ENCODE data around the gene NR1D2.

NR1D2 gene

GRCh38 chr3:23932571-23932970 is 12.5 kb upstream of the NR1D2 start:
- DNase-seq, result no peak

- no peak for DNase-seq
These were observed 10.8 kb upstream of the NR1D2 start for GRCh38 chr3:23934253-23934652.

DNA sequence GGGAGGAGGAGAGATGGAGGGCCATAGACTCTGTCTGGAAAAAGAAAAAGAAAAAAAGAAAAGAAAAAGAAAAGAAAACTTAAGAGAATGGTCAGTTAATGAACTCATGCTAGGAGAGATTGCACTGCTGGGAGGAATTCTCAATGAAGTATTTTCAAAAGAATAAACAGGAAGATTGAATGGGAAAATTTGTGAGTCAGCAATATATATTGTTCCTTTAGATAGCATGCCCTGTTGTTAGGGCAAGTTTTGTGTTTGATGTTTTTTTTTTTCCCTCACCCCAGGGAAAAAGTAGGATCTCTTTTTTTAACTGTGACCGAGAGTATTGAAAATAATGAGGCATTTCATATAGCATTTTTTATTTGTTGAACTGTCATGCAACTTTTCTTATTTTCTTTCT is 7.8 kb upstream of the NR1D2 start:
- no peak for DNase-seq

GRCh38 chr3:23938688-23939087 is 6.4 kb upstream of the NR1D2 start:
- DNase-seq, result no peak

- DNase-seq, result no peak
These were observed 4.3 kb upstream of the NR1D2 start for GRCh38 chr3:23940775-23941174.

DNA sequence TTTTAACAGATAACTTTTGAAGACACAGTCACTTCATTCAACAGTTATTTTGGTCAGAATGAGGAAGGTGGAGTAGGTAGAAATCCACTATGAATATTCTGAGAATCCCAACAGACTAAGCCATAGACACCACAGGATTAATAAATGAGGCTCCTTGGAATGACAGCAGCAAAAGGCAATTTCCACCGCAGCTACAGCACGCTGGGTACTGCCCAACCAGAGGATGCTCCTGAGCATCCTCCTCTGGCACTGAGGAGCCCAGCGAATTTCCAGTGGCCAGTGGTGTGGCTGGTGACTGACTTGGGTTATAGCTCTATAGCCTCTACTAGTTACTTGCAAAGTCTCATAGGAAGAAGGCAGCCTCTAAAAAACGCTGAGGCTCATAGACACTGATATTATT is 3.6 kb upstream of the NR1D2 start:
- no peak for DNase-seq

- no peak for DNase-seq
These were observed 2.5 kb upstream of the NR1D2 start for GRCh38 chr3:23942546-23942945.

DNA sequence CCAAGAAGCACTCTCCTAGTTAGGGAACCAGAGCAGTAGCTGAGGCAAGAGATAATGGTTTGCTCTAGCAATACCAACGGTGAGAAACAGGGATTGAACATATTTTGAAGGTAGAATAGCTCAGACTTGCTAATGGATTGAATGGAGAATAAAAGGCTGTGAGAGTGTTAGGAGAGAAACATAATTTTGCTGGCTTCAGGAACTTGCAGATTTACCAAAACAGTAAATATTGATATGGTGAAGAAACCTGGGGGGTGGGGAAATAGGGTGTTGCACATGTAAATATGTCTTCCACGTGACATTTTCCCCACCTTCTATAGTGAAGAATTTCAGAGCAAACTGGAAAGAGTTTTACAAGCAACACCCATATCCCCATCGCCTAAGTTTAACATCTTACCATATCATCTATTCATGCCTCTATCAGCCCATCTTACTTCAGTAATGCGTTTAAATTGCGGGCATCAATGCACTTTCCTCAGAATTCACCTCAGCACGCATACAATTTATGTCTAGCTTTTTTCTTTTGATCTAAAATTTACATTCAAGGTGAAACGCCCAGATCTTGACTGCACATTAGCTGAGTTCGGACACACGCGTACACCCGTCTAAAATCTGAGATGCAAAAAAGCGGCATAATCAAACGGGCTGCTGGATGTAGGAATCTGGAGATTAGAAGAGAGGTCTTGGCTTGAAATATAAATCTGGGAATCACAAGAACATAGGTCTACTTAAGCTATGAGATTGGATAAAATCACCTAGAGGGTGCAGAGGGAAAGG is 891 bp upstream of the NR1D2 start:
- no peak for DNase-seq

DNA sequence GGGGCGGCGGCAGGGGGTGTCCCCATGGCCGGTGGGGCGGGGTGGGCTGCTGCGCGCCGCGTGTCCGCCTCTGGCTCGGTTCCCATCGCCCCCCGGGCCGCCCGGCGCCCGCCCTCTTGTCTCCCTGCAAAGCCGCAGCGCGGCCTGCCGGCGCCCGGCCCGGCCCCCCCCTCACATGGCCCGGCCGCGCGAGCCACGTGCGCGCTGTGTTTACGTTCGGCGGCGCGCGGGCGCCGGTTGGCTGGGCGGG is 502 bp downstream of the NR1D2 start:
- no peak for DNase-seq

- peak; percentile 97 to 98 for DNase-seq
These were observed 1.0 kb downstream of the NR1D2 start for GRCh38 chr3:23945913-23946687.

- DNase-seq, result no peak
These were observed 3.7 kb downstream of the NR1D2 start for GRCh38 chr3:23948761-23949160.

DNA sequence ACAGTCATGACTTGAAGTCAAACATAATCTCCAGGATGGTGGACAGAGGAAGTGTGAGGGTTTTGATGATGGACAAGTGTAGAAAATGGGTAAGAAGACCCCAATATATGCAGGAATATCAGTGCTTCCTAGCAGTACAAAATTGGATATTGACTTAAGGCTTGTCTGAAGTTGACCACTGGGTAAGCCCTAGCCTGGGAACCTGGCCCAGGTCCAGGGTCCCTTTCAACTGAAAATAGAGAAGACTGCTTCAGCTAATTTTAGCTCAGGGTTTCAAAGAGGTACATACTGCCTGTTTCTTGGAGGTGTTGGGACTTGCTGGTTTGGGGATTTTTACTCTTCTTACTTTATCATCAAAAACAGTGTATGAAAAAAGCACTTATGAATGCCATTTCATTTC is 4.7 kb downstream of the NR1D2 start:
- no peak for DNase-seq

DNA sequence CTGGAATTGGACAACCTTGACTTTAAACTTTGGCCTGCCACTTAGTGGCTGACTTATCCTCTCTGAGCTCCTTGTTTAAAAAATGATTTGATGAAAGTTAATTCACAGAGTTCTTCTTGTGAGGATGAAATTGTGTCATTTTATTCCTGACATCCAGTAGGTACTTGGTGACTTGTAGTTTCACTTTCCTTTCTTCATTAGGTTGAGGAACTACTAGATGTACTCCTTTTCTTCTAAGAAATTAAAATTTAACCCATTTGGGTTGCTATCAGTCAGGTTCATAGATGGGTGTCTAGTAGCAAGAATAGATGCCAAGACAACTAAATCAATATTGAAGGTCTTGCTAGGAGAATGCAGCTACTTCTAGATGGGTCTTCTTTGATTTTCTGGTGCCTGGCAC is 5.2 kb downstream of the NR1D2 start:
- DNase-seq, result no peak

GRCh38 chr3:23952646-23953045 is 7.6 kb downstream of the NR1D2 start:
- no peak for DNase-seq

GRCh38 chr3:23953523-23953922 is 8.4 kb downstream of the NR1D2 start:
- no peak for DNase-seq

DNA sequence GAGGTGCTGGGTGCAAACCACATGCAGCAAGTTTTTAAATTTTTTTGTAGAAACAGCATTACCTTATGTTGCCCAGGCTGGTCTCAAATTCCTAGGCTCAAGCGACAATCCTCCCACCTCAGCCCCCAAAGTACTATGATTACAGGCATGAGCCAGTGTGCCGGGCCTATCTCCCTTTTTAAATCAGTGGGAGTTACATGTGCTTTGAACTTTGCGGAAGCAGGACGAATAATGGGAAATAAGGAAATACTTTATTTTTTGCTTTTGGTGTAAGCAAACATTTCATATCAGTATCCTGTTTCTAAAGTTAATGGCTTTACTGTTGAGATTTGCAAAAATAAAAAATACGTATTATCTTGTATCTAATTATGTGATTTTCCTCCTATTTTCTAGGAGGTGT is 9.1 kb downstream of the NR1D2 start:
- DNase-seq, result no peak

DNA sequence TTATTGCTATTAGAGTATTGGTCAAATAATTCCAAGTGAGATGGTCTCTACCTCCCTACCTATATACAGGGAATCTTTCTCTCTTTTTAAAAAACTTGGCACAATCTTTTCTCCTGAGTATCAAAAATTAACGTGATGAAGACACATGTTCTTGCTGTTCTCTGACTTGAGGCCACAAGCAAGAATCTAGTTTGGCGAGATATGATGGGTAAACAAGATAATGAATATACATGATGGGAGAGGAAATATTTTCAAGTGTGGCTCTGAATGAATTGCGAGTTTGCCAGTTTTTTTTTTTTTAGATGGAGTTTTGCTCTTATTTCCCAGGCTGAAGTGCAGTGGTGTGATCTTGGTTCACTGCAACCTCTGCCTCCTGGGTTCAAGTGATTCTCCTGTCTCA is 11.6 kb downstream of the NR1D2 start:
- no peak for DNase-seq

DNA sequence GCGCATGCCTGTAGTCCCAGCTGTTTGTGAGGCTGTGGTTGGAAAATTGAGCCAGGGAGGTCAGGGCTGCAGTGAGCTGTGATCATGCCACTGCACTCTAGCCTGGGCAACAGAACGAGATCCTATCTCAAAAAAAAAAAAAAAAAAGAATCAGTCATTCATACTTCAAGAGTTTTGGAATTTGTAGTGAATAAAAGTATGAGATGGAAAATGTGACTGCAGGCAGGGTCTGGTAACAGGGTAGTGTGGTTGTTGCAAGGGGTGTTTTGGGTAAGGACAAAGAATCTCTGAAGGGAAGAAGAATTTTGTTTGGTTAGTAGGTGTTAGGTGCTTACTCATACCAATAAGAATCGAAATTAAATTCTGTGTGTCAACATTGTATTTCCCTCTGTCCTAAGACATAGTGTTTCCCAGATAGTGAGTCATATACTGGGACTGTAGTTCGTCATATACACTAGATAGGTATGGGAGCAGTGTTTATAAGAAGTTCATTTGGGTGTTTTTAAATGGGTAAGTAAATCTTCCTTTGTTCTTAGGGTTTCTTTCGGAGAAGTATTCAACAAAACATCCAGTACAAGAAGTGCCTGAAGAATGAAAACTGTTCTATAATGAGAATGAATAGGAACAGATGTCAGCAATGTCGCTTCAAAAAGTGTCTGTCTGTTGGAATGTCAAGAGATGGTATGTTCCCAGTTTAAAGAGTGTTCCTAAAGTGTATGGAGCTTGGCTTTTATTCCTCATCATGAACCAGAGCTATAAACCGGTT is 14.2 kb downstream of the NR1D2 start:
- DNase-seq, result no peak

DNA sequence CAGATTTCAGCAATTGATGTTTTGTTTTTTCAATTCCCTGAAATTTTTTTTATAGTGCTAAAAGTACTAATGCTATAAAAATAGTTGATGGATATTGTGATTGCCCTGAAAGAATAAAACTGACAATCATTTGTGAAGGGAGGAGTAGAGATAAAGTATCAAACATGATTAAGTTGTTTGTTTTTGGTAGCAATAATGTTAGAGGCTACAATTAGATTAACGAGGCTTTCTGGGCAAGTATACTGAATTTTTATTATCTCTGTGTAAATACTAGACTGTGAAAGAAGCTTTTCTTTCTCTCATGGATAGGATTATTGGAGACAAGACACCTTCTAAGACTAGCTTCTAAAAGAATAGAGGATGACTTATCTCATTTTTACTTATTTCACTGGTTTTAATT is 15.6 kb downstream of the NR1D2 start:
- no peak for DNase-seq

DNA sequence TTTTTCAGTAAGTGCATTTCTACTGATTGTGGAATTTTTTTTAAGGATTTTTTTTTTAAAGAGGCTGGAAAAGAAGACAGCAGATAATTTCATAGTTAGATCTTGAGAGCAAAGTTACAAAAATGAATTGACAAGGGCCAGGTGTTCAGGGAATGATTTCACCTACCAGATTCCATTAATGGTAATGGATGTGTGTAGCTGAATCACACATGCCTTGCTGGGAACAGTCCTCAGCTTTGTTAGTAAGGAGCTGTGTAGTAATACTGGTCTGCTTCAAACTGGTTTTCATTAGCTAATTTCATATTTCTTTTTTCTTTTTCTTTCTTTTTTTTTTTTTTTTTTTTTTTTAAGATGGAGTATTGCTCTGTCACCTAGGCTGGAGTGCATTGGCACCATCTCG is 16.0 kb downstream of the NR1D2 start:
- no peak for DNase-seq

DNA sequence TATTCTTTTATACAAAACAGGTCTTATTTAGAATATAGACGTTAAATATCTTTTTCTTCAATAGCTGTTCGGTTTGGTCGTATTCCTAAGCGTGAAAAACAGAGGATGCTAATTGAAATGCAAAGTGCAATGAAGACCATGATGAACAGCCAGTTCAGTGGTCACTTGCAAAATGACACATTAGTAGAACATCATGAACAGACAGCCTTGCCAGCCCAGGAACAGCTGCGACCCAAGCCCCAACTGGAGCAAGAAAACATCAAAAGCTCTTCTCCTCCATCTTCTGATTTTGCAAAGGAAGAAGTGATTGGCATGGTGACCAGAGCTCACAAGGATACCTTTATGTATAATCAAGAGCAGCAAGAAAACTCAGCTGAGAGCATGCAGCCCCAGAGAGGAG is 16.8 kb downstream of the NR1D2 start:
- no peak for DNase-seq

DNA sequence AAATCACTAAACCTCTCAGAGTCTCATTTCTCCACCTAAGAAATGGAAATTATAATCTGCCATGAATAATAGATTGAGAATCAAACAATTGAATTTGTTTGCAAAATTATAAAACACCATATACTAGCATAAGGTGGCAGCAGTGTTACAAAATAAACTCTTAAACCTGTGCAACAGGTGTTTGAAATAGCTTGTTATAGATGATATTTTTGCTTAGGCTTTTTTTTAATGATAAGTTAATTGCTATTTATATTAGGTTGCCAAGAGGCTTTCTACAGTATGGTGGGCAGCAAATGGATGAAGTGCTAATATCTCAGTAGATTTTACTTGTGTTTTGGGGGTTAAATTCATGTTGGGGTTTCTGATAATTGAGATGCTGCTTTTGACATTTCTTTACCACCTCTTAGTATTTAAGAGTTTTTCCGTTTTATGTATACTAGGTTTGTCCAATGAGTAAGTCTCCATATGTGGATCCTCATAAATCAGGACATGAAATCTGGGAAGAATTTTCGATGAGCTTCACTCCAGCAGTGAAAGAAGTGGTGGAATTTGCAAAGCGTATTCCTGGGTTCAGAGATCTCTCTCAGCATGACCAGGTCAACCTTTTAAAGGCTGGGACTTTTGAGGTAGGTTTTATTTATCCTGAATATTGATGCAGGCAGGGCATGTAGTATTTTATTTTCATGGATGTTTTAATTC is 19.6 kb downstream of the NR1D2 start:
- DNase-seq, result no peak

- no peak for DNase-seq
These were observed 21.2 kb downstream of the NR1D2 start for GRCh38 chr3:23966328-23966727.

Data from stimulated activated CD4-positive, alpha-beta T cell treated with anti-CD3 and anti-CD28 coated beads, Interleukin-2, amount 100 ng/mL, for 24 hours (primary cell).